Left cardiac atrium (tissue), 4 donors: ENCODE results near the gene SPRR1B. TPM values are rescaled to one million over a fixed set of nuclear protein-coding genes. Genes with fewer than 3 reads are reported as not detected.
"Not testable (repeated sequence)": the region's sequence is repeated elsewhere in the genome, so short reads cannot be mapped to it uniquely, and the experiment has no call there.

Experiments
- ATAC-seq, 2 donors: fragments of 200-7000 bp; cut with Tn5 transposase; one replicate each; pipeline ENCODE4 v1.9.1; 2020; ENCODE audit warnings: mild to moderate bottlenecking in 2 of 2, moderate library complexity in 2 of 2
- DNase-seq: peaks from one replicate; pipeline ENCODE4 v3.0.0-alpha.2; 2020
- intact Hi-C, 2 donors: fragments of 100-400 bp; cut with DNase I; formaldehyde crosslinking; loops; one replicate each; pipeline versions ENCODE4 v1.14.1 to v1.15.1; 2022 to 2023
- total RNA-seq, 2 donors: library from RNA; stranded (reverse); fragmentation: NEBNext Ultra II Directional; extraction: Animal tissue kit (Norgen Biotek cat#: 25700); gene quantifications; one replicate each; pipeline ENCODE4 v1.2.1, GENCODE V29; 2021
- donor health status: DM: no; HTN: yes; CAD: no.
- donor health status: DM: no; HTN: yes; CAD: no; lungs with severe emphysema.
- donor health status: DM: yes; HTN: yes; CAD: no.
- donor health status: Dilated cardiomyopathy.

Gene SPRR1B
- total RNA-seq, 2 donors from 2014 or later, result not detected

DNA sequence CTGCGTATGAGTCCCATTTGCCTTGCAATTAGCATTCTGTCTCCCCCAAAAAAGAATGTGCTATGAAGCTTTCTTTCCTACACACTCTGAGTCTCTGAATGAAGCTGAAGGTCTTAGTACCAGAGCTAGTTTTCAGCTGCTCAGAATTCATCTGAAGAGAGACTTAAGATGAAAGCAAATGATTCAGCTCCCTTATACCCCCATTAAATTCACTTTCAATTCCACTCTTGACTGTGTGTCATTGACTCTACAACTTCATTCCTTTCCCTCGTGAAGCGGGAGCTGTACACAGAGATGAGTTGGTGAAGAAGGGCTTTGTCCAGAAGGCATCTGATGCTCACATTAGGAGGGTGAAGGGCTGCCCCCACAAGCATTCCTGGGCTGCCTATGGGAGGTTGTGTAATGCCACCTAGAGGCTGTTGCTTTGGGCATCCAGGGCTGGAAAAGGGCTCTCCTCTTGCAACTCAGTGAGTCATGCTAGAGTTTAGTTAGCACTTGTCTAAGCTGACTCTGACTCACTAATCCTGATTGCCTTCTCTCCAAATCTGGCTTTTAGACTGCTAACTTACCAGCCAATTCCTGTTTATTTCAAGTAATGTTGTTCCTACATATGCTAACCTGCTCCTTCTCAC, 1.8 kb downstream of the SPRR1B start:
- intact Hi-C loops, result no loop called here
- ATAC-seq, result peak in 1 of 2 donors; percentile 94
- no peak for DNase-seq

DNA sequence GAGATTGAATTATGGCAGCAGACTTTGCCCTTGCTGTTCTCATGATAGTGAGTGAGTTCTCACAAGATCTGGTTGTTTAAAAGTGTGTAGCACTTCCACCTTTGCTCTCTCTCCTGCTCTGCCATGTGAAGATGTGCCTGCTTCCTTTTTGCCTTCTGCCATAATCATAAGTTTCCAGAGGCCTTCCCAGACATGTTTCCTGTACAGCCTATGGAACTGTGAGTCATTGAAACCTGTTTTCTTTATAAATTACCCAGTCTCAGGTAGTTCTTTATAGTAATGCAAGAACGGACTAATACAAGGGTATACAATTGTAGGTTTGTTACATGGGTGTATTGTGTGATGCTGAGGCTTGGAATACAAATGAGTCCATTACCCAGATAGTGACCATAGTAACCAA, 4.2 kb downstream of the SPRR1B start:
- DNase-seq (no peak), ATAC-seq (no peak)
- intact Hi-C loops, result no loop called here

DNA sequence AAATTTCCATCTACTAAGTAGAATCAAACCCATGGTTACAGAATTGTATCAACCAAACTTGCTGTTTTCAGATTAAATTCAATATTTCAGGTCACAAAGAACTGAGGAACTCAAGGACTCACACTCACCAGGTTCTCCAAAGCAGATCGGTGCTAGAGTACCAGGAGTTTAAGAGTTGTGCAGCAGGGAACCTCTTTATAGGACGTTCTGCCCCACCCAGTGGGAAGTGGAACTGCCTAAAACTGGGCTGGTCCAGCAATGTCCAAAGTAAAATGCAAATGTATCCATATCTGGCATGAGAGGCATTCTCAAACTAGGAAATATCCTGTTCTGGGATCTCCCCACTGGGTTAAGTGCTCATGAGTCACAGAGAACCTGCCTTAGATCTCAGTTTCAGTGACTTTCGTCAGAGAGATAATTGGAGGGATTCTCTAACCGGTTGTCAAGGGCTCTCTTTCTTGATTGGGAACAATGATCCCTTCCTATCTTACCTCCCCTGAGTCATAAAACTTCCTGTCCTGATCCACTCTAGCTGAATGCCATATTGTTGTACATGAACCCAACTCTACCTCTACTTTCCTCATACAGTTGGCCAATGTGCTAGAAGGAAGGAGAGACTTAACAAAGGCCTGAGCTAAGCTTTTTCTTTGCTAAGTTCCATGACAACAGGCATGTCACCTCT, 10.1 kb downstream of the SPRR1B start, which contains the start of gene SPRR2D:
Gene SPRR2D, minus strand, starts transcription at position 171 of the 682 bp plus-strand sequence. CDS start 774 bp downstream, outside the sequence.
- ATAC-seq, result no peak
- intact Hi-C loops, result no loop called here
- DNase-seq, result no peak

GRCh38 chr1:153049211-153049610, 18.2 kb downstream of the SPRR1B start:
- intact Hi-C loops, result no loop called here
- ATAC-seq, result no peak
- no peak for DNase-seq

DNA sequence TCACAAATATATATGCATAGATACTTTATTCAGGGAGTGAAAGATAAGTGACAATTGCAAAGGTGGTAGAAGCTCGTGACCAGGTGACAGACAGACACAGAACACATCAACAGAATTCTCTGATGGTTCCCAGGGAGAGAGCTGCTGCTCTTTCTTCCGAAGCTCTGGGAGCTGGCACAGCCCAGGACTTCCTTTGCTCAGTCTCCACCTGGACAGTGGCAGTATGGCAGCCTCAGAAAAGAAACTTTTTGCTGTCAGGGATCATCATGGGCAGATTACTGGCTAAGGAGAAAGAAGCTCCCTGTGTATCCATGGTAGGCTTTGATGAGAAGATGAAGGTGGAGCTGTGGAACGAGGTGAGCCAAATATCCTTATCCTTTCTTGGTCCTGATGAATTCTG, 25.1 kb downstream of the SPRR1B start:
- ATAC-seq, intact Hi-C loops, DNase-seq: not testable (repeated sequence)

- DNase-seq (no peak), ATAC-seq (no peak)
- intact Hi-C loops, result no loop called here
Observed at GRCh38 chr1:153057375-153057774, 26.4 kb downstream of the SPRR1B start, which contains the start of gene SPRR2A. TSS of gene SPRR2A (minus strand) at chr1:153057512. CDS start at chr1:153056735, 777 bp downstream.

GRCh38 chr1:153058154-153058553, 27.2 kb downstream of the SPRR1B start:
- ATAC-seq (no peak), DNase-seq (no peak)
- intact Hi-C loops, result no loop called here

DNA sequence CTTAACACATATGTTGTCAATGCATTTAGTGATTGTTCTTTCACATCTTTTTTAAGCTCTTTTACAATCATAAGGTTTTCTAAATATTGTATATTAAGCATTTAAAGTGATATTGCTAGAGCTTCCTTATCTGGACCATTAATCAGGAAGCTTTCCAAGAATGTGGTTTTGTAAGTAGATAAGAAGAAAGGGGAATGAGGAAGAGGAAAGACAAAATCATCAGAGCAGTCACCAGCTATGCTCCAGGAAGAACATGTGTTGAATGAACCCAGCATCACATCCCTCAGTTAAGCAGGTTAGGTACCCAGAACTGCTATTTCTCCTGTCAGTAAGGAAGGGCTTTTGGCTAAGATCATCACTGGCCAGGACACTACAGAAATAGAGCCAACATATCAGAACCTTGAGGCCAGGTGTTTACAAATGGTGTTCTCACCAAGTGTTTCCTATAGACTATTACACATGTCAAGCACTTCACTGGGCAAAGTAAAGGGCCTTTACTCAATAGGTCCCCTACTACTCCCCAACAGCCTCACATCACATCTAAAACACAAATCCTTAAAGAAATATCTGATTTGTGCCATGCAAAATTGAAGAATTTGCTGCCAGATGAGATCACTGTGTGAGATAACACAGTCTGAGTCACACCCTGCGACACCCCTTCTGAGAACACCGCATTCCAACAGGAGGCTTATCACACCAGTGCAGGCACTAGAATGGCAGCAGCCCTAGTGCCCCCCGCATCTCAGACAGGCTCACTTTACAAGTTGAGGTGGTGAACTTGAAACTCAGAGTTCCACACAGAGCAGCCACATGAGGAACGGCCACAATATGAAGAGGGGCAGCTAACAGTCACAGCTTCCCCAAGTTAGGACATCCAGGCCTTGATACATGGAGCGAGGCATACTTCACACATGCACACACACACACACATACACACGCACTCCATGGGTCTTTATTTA, 28.1 kb downstream of the SPRR1B start:
- intact Hi-C loops, result no loop called here
- no peak for DNase-seq
- no peak for ATAC-seq

DNA sequence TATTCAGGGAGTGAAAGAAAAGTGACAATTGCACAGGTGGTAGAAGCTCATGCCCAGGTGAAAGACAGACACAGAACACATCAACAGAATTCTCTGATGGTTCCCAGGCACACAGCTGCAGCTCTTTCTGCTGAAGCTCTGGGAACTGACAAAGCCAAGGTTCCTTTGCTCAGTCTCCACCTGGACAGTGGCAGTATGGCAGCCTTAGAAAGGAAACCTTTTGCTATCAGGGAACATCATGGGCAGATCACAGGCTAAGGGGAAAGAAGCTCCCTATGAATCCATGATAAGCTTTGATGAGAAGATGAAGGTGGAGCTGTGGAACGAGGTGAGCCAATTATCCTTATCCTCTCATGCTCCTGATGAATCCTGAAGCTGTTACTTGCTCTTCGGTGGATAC, 39.2 kb downstream of the SPRR1B start:
- ATAC-seq (no peak), DNase-seq (no peak)
- intact Hi-C loops, result no loop called here

GRCh38 chr1:153071511-153071910, 40.5 kb downstream of the SPRR1B start, which contains the start of gene SPRR2B:
TSS of gene SPRR2B (minus strand) at chr1:153071611. CDS start at chr1:153070839, 772 bp downstream.
- ATAC-seq, result no peak
- DNase-seq, result no peak
- intact Hi-C loops, result no loop called here

- DNase-seq, result no peak
- intact Hi-C loops, result no loop called here
- no peak for ATAC-seq
Observed at GRCh38 chr1:153072806-153073726, 42.1 kb downstream of the SPRR1B start.

DNA sequence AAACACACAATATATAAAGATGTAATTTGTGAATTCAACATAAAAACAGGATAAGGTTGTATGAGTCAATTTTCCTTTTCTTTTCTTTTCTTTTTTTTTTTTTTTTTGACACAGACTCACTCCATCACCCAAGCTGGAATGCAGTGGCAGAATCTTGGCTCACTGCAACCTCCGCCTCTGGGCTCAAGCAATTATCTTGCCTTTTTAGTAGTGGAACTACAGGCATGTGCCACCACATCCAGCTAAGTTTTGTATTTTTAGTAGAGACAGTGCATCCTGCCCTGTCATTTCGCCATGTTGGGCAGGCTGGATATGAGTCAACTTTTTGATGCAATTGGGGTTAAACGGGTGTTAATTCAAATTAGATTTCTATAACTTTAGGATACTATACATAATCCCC, 50.7 kb downstream of the SPRR1B start:
- no peak for ATAC-seq
- DNase-seq, result no peak
- intact Hi-C loops, result no loop called here

Other genes starting within 250 kb of the SPRR1B start
- gene LCE1E, start 244.9 kb upstream of the SPRR1B start, total RNA-seq, result not detected
- not detected for gene LCE1D, start 234.5 kb upstream of the SPRR1B start, total RNA-seq
- gene LCE1C, start 224.6 kb upstream of the SPRR1B start, total RNA-seq, result not detected
- not detected for gene LCE1B, start 219.2 kb upstream of the SPRR1B start, total RNA-seq
- not detected for gene LCE1A, start 203.7 kb upstream of the SPRR1B start, total RNA-seq
- not detected for gene LCE6A, start 188.3 kb upstream of the SPRR1B start, total RNA-seq
- gene LCE7A, start 171.2 kb upstream of the SPRR1B start, total RNA-seq, result not detected
- gene SMCP, start 152.9 kb upstream of the SPRR1B start, total RNA-seq, result not detected
- gene IVL, start 122.7 kb upstream of the SPRR1B start, total RNA-seq, result not detected
- not detected for gene SPRR5, start 84.0 kb upstream of the SPRR1B start, total RNA-seq
- not detected for gene SPRR4, start 60.6 kb upstream of the SPRR1B start, total RNA-seq
- not detected for gene SPRR1A, start 47.1 kb upstream of the SPRR1B start, total RNA-seq
- gene SPRR3, start 29.5 kb upstream of the SPRR1B start, total RNA-seq, result not detected
- not detected for gene SPRR2D, start 9.9 kb downstream of the SPRR1B start, total RNA-seq
- not detected for gene SPRR2A, start 26.3 kb downstream of the SPRR1B start, total RNA-seq
- gene SPRR2B, start 40.4 kb downstream of the SPRR1B start, total RNA-seq, result not detected
- not detected for gene SPRR2E, start 63.3 kb downstream of the SPRR1B start, total RNA-seq
- gene SPRR2F, start 82.3 kb downstream of the SPRR1B start, total RNA-seq, result not detected
- not detected for gene SPRR2G, start 119.7 kb downstream of the SPRR1B start, total RNA-seq
- gene LELP1, start 172.2 kb downstream of the SPRR1B start, total RNA-seq, result not detected
- not detected for gene PRR9, start 186.4 kb downstream of the SPRR1B start, total RNA-seq
- gene LORICRIN, start 228.5 kb downstream of the SPRR1B start, total RNA-seq, result not detected